Body of pancreas (tissue), 4 donors: ENCODE measurements around the gene LRRC8B. TPM values are rescaled to one million over a fixed set of nuclear protein-coding genes. Genes with fewer than 3 reads are reported as not detected.
"Not testable (repeated sequence)": the region's sequence is repeated elsewhere in the genome, so short reads cannot be mapped to it uniquely, and the experiment has no call there.

ENCODE experiments used
- ATAC-seq: fragments of 150-250 bp; one replicate; pipeline ENCODE4 v1.9.1; 2016
- DNase-seq, 4 donors: peaks; one replicate each; pipeline ENCODE4 v3.0.0-alpha.2; 2019
- H3K27ac ChIP-seq, 4 donors: fragments of 200-600 bp; sonication (generic); 1 replicate in 3 of 4; 2 replicates in 1 of 4; pipeline versions ENCODE4 v1.5.1 to v1.6.1; 2016 to 2019; ENCODE audit warnings: mild to moderate bottlenecking in 1 of 4, mixed read lengths in 1 of 4, moderate library complexity in 1 of 4
- H3K27me3 ChIP-seq, 2 donors: fragments of 200-600 bp; sonication (generic); one replicate each; pipeline ENCODE4 v1.6.0; 2016; ENCODE audit warnings: mild to moderate bottlenecking in 1 of 2
- H3K36me3 ChIP-seq, 2 donors: fragments of 200-600 bp; sonication (generic); replicated peaks in 1 of 2; 2 replicates each; pipeline ENCODE4 v1.5.1; 2016; ENCODE audit warnings: low read depth in 2 of 2; ENCODE audit not compliant: insufficient read depth in 1 of 2
- H3K4me1 ChIP-seq: fragments of 200-600 bp; sonication (generic); one replicate; pipeline ENCODE4 v1.6.0; 2016
- H3K4me3 ChIP-seq, 2 donors: fragments of 200-600 bp; sonication (generic); 1 replicate in 1 of 2; 2 replicates in 1 of 2; pipeline ENCODE4 v1.5.1; 2016 to 2019
- H3K9me3 ChIP-seq, 3 donors: fragments of 200-600 bp; sonication (generic); 1 replicate in 2 of 3; 2 replicates in 1 of 3; pipeline ENCODE4 v1.5.1; 2016
- POLR2A ChIP-seq, 3 donors: fragments of 450-650 bp; IDR thresholded peaks; one replicate each; pipeline ENCODE4 v1.6.1; 2016; ENCODE audit warnings: antibody characterized with exemption in 3 of 3, mild to moderate bottlenecking in 2 of 3
- WGBS, 2 donors: methylation state at CpG; one replicate each; pipeline ENCODE4 v1.1.5; 2017; 5-methylcytosine and 5-hydroxymethylcytosine counted together
- intact Hi-C: fragments of 100-400 bp; cut with DNase I; formaldehyde crosslinking; loops from one replicate; pipeline ENCODE4 v1.15.1; 2023
- total RNA-seq, 2 donors: library from RNA; depleted of rRNA; stranded (reverse); fragments of >200 nt; gene quantifications; one replicate each; pipeline ENCODE4 v1.1.0, GENCODE V29; 2016
- TF ChIP-seq, protein P1 (sequence below), 7 experiments: fragments of 450-650 bp in 4 of 7; fragments of 200-600 bp in 3 of 7; sonication (generic) in 3 of 7; IDR thresholded peaks; one replicate each; pipeline ENCODE4 v1.5.1; 2016 to 2019; ENCODE audit warnings: antibody characterized with exemption in 7 of 7

The LRRC8B gene
- total RNA-seq, 2 donors from 2014 or later, result 6.0 to 23.4 TPM

- TF ChIP-seq POLR2A (IDR thresholded peaks at IDR 0.05), result no peak
- TF ChIP-seq, protein P1, sequence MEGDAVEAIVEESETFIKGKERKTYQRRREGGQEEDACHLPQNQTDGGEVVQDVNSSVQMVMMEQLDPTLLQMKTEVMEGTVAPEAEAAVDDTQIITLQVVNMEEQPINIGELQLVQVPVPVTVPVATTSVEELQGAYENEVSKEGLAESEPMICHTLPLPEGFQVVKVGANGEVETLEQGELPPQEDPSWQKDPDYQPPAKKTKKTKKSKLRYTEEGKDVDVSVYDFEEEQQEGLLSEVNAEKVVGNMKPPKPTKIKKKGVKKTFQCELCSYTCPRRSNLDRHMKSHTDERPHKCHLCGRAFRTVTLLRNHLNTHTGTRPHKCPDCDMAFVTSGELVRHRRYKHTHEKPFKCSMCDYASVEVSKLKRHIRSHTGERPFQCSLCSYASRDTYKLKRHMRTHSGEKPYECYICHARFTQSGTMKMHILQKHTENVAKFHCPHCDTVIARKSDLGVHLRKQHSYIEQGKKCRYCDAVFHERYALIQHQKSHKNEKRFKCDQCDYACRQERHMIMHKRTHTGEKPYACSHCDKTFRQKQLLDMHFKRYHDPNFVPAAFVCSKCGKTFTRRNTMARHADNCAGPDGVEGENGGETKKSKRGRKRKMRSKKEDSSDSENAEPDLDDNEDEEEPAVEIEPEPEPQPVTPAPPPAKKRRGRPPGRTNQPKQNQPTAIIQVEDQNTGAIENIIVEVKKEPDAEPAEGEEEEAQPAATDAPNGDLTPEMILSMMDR (IDR thresholded peaks at IDR 0.05), result no peak
- DNase-seq, result no peak
- no peaks in the 10 kb centered on the region for H3K36me3 ChIP-seq
- no peak overlapping the region for H3K27ac ChIP-seq
- no peaks in the 10 kb centered on the region for H3K9me3 ChIP-seq
- WGBS, 2 donors, result 60 to 68% methylated on average over 3 of the region's 3 CpGs
- H3K4me1 ChIP-seq, result peaks cover 5% of the 10 kb centered on the region
- H3K27me3 ChIP-seq, result no peaks in the 10 kb centered on the region
- no peak overlapping the region for H3K4me3 ChIP-seq
- intact Hi-C loops, result no loop called here
- no peak for ATAC-seq
Measured at GRCh38 chr1:89622895-89623294, 98.3 kb downstream of the LRRC8B start.

GRCh38 chr1:89624314-89624713 is 99.7 kb downstream of the LRRC8B start:
- 90 to 100% methylated on average over 1 of the region's 1 CpG for whole genome bisulfite sequencing, 2 donors
- no peaks in the 10 kb centered on the region for H3K27me3 ChIP-seq
- TF ChIP-seq, protein P1 (IDR thresholded peaks at IDR 0.05), result no peak
- no peak for TF ChIP-seq POLR2A (IDR thresholded peaks at IDR 0.05)
- no peaks in the 10 kb centered on the region for H3K9me3 ChIP-seq
- ATAC-seq (no peak), DNase-seq (no peak)
- intact Hi-C loops, result no loop called here
- H3K4me1 ChIP-seq, result peaks cover 5% of the 10 kb centered on the region
- H3K36me3 ChIP-seq, result no peaks in the 10 kb centered on the region
- H3K4me3 ChIP-seq, result no peak overlapping the region
- no peak overlapping the region for H3K27ac ChIP-seq

DNA sequence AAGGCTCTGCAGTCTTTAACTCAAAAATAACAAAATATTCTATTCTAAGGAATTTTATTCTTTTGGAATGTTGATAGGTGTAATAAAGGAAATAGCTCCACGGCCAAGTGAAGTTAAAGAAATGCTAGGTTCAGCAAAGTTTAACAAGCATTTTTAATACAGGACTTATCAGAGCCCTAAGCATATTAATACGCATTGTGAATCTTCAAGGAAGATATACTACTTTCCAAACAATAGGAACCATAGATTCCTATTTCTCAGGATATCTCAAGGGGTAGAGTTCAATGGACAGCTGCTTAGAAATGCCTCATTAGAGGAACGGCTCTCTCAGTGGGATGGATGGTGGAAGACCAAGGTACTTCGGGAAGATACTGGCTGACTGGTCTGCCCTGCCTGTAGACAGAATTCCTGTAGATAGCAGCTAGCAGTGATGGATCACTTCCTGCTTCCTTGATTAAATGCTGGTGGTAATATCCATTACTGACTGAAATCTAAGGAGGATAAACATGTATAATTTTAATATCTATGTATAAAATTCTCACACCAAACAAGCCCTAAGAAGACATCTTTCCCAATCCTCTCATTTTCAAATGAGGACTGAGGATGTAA is 100.2 kb downstream of the LRRC8B start:
- no peak for TF ChIP-seq POLR2A (IDR thresholded peaks at IDR 0.05)
- TF ChIP-seq, protein P1 (IDR thresholded peaks at IDR 0.05), result no peak
- WGBS, 2 donors, result 81 to 82% methylated on average over 4 of the region's 4 CpGs
- DNase-seq (no peak), ATAC-seq (no peak)
- Histone ChIP-seq H3K27me3 (no peaks in the 10 kb centered on the region), H3K9me3 (no peaks in the 10 kb centered on the region), H3K27ac (no peak overlapping the region), H3K36me3 (no peaks in the 10 kb centered on the region), H3K4me3 (no peak overlapping the region), H3K4me1 (peaks cover 5% of the 10 kb centered on the region)
- intact Hi-C loops, result no loop called here

DNA sequence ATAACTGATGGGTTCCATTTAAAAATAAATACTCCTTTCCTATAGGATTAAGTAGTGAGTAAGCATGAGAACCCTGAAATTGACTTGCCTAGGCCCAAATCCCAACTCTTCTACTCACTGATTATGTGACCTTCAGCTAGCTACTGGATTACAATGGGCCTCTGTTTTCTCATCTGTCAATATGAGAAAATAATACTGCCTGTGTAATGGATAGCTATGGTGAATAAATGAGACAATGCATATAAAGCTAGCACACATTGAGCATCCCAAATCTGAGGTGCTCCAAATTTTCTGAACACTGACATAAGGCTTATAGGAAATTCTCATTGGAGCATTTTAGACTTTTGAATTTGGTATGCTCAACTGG is 103.0 kb downstream of the LRRC8B start:
- no peak for DNase-seq
- H3K4me1 ChIP-seq, result peaks cover 17% of the 10 kb centered on the region
- TF ChIP-seq, protein P1 (IDR thresholded peaks at IDR 0.05), result no peak
- TF ChIP-seq POLR2A (IDR thresholded peaks at IDR 0.05), result no peak
- intact Hi-C loops, result no loop called here
- H3K9me3 ChIP-seq, result no peaks in the 10 kb centered on the region
- no peak overlapping the region for H3K27ac ChIP-seq
- no peak overlapping the region for H3K4me3 ChIP-seq
- no peak for ATAC-seq
- H3K36me3 ChIP-seq, result no peaks in the 10 kb centered on the region
- no peaks in the 10 kb centered on the region for H3K27me3 ChIP-seq

DNA sequence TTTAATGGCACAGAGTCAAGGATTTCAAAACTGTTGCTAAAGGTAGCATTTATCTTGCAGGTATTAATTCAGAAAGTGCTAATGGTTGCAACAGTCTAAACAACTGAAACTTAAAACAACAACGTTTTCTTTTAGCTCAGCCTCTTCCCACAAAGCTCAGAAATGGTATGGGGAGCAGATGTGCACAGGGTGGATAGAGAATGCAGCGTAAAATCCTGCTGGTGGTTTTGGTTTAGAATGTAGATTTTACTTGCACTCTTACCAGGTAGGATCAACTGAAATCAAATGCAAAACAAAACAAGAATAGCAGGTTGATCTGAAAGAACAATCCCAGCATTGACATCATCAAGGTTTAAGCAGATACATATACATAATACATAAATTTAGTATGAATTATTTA is 104.5 kb downstream of the LRRC8B start:
- 52 to 60% methylated on average over 2 of the region's 2 CpGs for WGBS, 2 donors
- DNase-seq (no peak), ATAC-seq (no peak)
- intact Hi-C loops, result no loop called here
- Histone ChIP-seq H3K36me3 (no peaks in the 10 kb centered on the region), H3K9me3 (no peaks in the 10 kb centered on the region), H3K27me3 (no peaks in the 10 kb centered on the region), H3K4me3 (no peak overlapping the region), H3K27ac (no peak overlapping the region), H3K4me1 (peaks cover 23% of the 10 kb centered on the region)
- TF ChIP-seq POLR2A (IDR thresholded peaks at IDR 0.05), result no peak
- TF ChIP-seq, protein P1 (IDR thresholded peaks at IDR 0.05), result no peak

DNA sequence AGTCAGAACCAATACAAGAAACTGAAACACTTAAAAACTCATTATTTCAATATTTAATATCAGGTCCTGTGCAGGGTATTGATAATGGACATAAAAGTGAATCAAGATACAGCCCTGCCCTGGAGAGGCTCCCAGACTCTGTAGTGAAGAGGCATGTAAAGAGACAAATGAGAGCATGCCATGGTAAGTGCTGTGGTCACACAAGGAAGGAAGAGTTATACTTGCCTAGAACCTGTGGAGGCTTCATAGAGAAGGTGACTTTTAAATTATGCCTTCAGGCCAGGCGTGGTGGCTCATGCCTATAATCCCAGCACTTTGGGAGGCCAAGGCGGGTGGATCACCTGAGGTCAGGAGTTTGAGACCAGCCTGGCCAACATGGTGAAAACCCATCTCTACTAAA is 105.0 kb downstream of the LRRC8B start:
- H3K4me3 ChIP-seq, intact Hi-C loops, H3K9me3 ChIP-seq, H3K36me3 ChIP-seq, H3K27ac ChIP-seq, ATAC-seq, H3K27me3 ChIP-seq, DNase-seq: not testable (repeated sequence)
- 79 to 92% methylated on average over 2 of the region's 2 CpGs for WGBS, 2 donors
- H3K4me1 ChIP-seq, result peaks cover 25% of the 10 kb centered on the region
